Measurements from ENCODE around the gene HSD11B1.

HSD11B1 gene

DNA sequence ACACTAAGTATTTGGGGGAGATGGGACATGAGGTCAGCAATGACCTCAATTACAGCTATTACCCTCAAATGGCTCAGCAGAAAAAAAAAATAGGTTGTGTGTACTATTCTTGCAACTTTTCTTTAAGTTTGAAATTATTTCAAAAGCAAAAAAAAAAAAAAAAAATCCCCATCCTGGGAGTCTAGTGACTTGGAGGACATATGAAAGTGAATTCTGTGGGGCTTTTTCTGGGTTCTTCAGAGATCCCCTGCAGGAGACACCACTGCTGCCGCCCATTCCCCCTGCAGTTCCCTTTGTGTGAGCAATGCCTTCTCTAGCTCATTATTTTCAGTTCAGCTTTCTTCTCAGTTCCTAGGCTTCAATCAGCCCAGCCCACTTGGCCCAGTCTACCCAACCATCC, 16.7 kb downstream of the HSD11B1 start:
- DNase-seq (ENCODE audit: low read depth) = no peak
- no peak overlapping the region for H3K4me3 ChIP-seq (ENCODE audit: low read depth, low read length)
- TF ChIP-seq MYC (IDR thresholded peaks at IDR 0.05; ENCODE audit: low read depth, low read length) (no peak), CTCF (IDR thresholded peaks at IDR 0.05; ENCODE audit: low read depth, low read length) (no peak), POLR2A (IDR thresholded peaks at IDR 0.05; ENCODE audit: extremely low read depth, insufficient read length) (no peak), MAX (IDR thresholded peaks at IDR 0.05; ENCODE audit: low read depth, low read length) (no peak)

DNA sequence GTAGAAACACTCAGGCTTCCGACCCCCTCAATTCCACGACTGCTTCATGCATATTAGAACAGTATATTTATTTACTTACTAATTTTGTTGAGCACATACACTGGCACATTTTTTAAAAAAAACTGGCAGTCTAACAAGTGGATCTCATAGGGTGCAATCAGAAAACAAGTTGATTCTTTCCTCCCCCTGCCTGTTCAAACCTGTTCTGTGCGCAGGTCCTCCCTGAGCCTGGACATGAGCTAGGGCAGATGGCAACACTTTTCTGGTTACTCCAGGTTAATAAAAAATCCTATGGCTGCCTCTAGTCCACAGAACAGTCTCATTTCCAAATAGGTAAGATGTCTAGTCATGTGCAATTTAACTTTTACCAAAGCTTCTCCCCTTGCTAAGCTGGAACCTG, 18.6 kb downstream of the HSD11B1 start:
- TF ChIP-seq CTCF (IDR thresholded peaks at IDR 0.05; ENCODE audit: low read depth, low read length) (no peak), MAX (IDR thresholded peaks at IDR 0.05; ENCODE audit: low read depth, low read length) (no peak), POLR2A (IDR thresholded peaks at IDR 0.05; ENCODE audit: extremely low read depth, insufficient read length) (no peak), MYC (IDR thresholded peaks at IDR 0.05; ENCODE audit: low read depth, low read length) (no peak)
- no peak for DNase-seq (ENCODE audit: low read depth)

DNA sequence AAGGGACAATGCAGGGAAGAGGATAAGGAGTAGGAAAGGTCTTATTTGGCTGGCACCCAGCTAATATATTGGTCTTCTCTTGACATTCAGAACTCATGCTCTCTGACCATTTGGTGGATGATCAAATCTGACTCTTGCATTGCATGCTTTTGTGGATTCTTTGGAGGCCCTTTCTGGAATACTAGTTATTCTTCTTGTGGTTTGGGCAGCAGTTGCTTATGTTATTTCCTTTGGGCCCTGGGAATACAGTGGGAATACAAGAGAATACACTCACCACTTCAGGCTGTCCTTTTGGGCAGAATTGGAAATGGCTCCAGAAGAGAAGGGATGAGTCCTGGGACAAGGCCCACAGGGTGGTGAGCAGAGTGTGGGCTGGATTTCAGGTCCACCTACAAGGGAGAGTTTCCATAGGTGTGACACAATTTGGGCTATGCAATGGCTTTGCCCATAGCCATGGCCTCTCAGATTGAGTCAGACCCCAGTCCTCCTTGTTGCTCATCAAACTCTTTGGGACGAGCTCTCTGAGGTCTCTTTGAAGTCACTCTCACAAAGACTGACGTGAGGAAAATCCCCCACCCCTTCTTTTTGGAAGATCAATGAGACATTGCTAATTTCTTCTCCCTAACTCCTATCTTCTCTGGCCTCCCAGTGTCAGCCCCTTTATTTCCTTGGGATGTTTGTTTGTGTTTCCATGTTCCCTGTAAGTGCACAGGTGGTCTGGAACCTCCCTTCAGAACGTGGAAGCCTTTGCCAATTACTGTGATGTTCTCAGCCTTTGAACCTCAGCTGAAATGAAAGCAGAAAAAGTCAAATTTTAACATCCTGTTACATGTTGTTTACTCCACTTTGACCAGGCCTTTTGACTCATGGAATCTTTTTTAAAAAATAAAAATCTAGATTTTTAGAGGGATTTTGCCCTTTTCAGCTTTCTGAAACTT, 19.4 kb downstream of the HSD11B1 start:
- DNase-seq (ENCODE audit: low read depth) = no peak
- TF ChIP-seq MAX (IDR thresholded peaks at IDR 0.05; ENCODE audit: low read depth, low read length) (no peak), CTCF (IDR thresholded peaks at IDR 0.05; ENCODE audit: low read depth, low read length) (no peak), MYC (IDR thresholded peaks at IDR 0.05; ENCODE audit: low read depth, low read length) (no peak), POLR2A (IDR thresholded peaks at IDR 0.05; ENCODE audit: extremely low read depth, insufficient read length) (no peak)
- no peak overlapping the region for H3K4me3 ChIP-seq (ENCODE audit: low read depth, low read length)

More for the DNA sequence above, 18.6 kb downstream of the HSD11B1 start:
- H3K4me3 ChIP-seq (ENCODE audit: low read depth, low read length) = no peak overlapping the region

DNA sequence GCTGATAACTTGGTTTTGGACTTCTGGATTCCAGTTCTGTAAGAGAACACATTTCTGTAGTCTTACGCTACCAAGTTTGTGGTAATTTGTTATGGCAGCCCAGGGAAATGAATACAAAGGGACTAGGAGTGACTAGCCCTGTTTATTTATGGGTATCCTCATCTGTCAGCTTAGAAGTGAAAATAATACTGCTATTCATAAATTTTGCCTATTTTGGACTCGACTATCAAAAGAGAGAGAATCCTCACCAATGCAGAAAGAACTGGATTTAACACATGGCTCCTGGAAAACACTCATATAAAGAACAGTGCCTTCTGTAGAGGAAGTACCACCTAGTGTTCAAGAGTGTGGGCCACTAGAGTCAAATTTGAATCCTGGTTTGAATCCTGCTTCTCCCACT, 22.6 kb downstream of the HSD11B1 start:
- no peak overlapping the region for H3K4me3 ChIP-seq (ENCODE audit: low read depth, low read length)
- no peak for TF ChIP-seq CTCF (IDR thresholded peaks at IDR 0.05; ENCODE audit: low read depth, low read length)
- no peak for TF ChIP-seq POLR2A (IDR thresholded peaks at IDR 0.05; ENCODE audit: extremely low read depth, insufficient read length)
- no peak for TF ChIP-seq MAX (IDR thresholded peaks at IDR 0.05; ENCODE audit: low read depth, low read length)
- no peak for TF ChIP-seq MYC (IDR thresholded peaks at IDR 0.05; ENCODE audit: low read depth, low read length)
- DNase-seq (ENCODE audit: low read depth) = no peak

DNA sequence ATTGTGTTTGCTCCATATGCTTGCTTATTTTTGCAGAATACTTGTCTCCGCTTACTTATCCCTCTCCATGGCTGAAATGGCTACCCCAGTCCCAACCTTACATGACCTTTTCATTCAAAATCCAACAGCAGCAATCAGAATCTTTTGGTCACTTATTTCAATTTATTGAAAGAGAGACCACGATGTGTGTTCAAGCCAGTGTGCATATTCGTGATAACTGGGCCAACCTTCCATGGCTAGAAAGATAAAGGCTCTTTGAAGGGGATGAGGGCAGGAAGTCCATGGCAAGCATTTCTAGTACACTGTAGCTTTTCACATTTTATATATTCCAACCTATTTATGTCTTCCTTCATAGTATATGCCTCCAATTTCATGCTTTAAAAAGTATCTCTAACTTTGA, 23.1 kb downstream of the HSD11B1 start:
- no peak for TF ChIP-seq CTCF (IDR thresholded peaks at IDR 0.05; ENCODE audit: low read depth, low read length)
- TF ChIP-seq MAX (IDR thresholded peaks at IDR 0.05; ENCODE audit: low read depth, low read length) = no peak
- no peak for TF ChIP-seq MYC (IDR thresholded peaks at IDR 0.05; ENCODE audit: low read depth, low read length)
- TF ChIP-seq POLR2A (IDR thresholded peaks at IDR 0.05; ENCODE audit: extremely low read depth, insufficient read length) = no peak
- DNase-seq (ENCODE audit: low read depth) = no peak
- no peak overlapping the region for H3K4me3 ChIP-seq (ENCODE audit: low read depth, low read length)

Measured in NB4 (cell line).